ENCODE results near the gene MPST. TPM values are rescaled to one million over a fixed set of nuclear protein-coding genes. Genes with fewer than 3 reads are reported as not detected.
A peak's percentile ranks its signal among the peaks of the same experiment; 100 is the strongest.

Gene MPST
- polyA plus RNA-seq, 1 donor from 2014 or later: 56.0 TPM

GRCh38 chr22:37018086-37018814, 1.3 kb upstream of the MPST start:
- H3F3A ChIP-seq (ENCODE audit: insufficient read depth, low read length, poor library complexity, severe bottlenecking): no peaks in the 10 kb centered on the region
- H2AFZ ChIP-seq (ENCODE audit: low read depth, low read length): no peak overlapping the region

GRCh38 chr22:37018815-37019308, 680 bp upstream of the MPST start:
- Histone ChIP-seq H3K4me3 (ENCODE audit: low read length) (peak overlapping the region; percentile 76), H3K79me2 (replicated peaks; ENCODE audit: insufficient read depth, low read length) (peaks cover 10% of the 10 kb centered on the region), H3K4me2 (ENCODE audit: low read length) (peak overlapping the region; percentile 68), H3K27me3 (ENCODE audit: insufficient read depth, low read depth, low read length) (no peaks in the 10 kb centered on the region), H4K20me1 (ENCODE audit: insufficient read depth) (no peaks in the 10 kb centered on the region), H3K9me2 (ENCODE audit: insufficient read depth, low read length) (no peaks in the 10 kb centered on the region), H3F3A (ENCODE audit: insufficient read depth, low read length, poor library complexity, severe bottlenecking) (no peaks in the 10 kb centered on the region), H3K9me3 (ENCODE audit: low read length) (no peaks in the 10 kb centered on the region), H3K27ac (ENCODE audit: low read length) (no peak overlapping the region), H3K36me3 (ENCODE audit: insufficient read depth, low read length) (no peaks in the 10 kb centered on the region), H3K9ac (ENCODE audit: low read length) (peak overlapping the region; percentile 73), H2AFZ (ENCODE audit: low read depth, low read length) (no peak overlapping the region)
- no peak for TF ChIP-seq EZH2 (IDR thresholded peaks at IDR 0.05; ENCODE audit: borderline replicate concordance, insufficient read depth, low read length, poor library complexity, severe bottlenecking)
- no peak for TF ChIP-seq SMC3 (conservative IDR thresholded peaks at IDR 0.05; ENCODE audit: poor library complexity)
- TF ChIP-seq, protein P1, sequence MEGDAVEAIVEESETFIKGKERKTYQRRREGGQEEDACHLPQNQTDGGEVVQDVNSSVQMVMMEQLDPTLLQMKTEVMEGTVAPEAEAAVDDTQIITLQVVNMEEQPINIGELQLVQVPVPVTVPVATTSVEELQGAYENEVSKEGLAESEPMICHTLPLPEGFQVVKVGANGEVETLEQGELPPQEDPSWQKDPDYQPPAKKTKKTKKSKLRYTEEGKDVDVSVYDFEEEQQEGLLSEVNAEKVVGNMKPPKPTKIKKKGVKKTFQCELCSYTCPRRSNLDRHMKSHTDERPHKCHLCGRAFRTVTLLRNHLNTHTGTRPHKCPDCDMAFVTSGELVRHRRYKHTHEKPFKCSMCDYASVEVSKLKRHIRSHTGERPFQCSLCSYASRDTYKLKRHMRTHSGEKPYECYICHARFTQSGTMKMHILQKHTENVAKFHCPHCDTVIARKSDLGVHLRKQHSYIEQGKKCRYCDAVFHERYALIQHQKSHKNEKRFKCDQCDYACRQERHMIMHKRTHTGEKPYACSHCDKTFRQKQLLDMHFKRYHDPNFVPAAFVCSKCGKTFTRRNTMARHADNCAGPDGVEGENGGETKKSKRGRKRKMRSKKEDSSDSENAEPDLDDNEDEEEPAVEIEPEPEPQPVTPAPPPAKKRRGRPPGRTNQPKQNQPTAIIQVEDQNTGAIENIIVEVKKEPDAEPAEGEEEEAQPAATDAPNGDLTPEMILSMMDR (IDR thresholded peaks at IDR 0.05; ENCODE audit: poor library complexity, severe bottlenecking): no peak
- no peak for TF ChIP-seq POLR2AphosphoS5 (IDR thresholded peaks at IDR 0.05)
- TF ChIP-seq RAD21 (conservative IDR thresholded peaks at IDR 0.05): no peak
- TF ChIP-seq REST (IDR thresholded peaks at IDR 0.05; ENCODE audit: borderline replicate concordance): no peak

More at GRCh38 chr22:37018086-37018814, 1.3 kb upstream of the MPST start:
- peak overlapping the region; percentile 76 for H3K4me3 ChIP-seq (ENCODE audit: low read length)
- H3K9me3 ChIP-seq (ENCODE audit: low read length): no peaks in the 10 kb centered on the region
- H3K9ac ChIP-seq (ENCODE audit: low read length): peak overlapping the region; percentile 73
- H3K9me2 ChIP-seq (ENCODE audit: insufficient read depth, low read length): no peaks in the 10 kb centered on the region
- peaks cover 10% of the 10 kb centered on the region for H3K79me2 ChIP-seq (replicated peaks; ENCODE audit: insufficient read depth, low read length)
- no peaks in the 10 kb centered on the region for H4K20me1 ChIP-seq (ENCODE audit: insufficient read depth)
- TF ChIP-seq REST (IDR thresholded peaks at IDR 0.05; ENCODE audit: borderline replicate concordance) (no peak), RAD21 (conservative IDR thresholded peaks at IDR 0.05) (no peak), MXI1 (conservative IDR thresholded peaks at IDR 0.05; ENCODE audit: poor library complexity, severe bottlenecking) (no peak), SMC3 (conservative IDR thresholded peaks at IDR 0.05; ENCODE audit: poor library complexity) (no peak), EZH2 (IDR thresholded peaks at IDR 0.05; ENCODE audit: borderline replicate concordance, insufficient read depth, low read length, poor library complexity, severe bottlenecking) (no peak), TAF1 (IDR thresholded peaks at IDR 0.05; ENCODE audit: low read depth) (no peak), EP300 (conservative IDR thresholded peaks at IDR 0.05; ENCODE audit: poor library complexity, severe bottlenecking) (no peak), POLR2AphosphoS5 (IDR thresholded peaks at IDR 0.05) (no peak)
- TF ChIP-seq, protein P1 (IDR thresholded peaks at IDR 0.05; ENCODE audit: poor library complexity, severe bottlenecking): no peak
- H3K4me2 ChIP-seq (ENCODE audit: low read length): peak overlapping the region; percentile 68
- no peaks in the 10 kb centered on the region for H3K36me3 ChIP-seq (ENCODE audit: insufficient read depth, low read length)
- H3K27me3 ChIP-seq (ENCODE audit: insufficient read depth, low read depth, low read length): no peaks in the 10 kb centered on the region
- H3K27ac ChIP-seq (ENCODE audit: low read length): no peak overlapping the region
